ENCODE measurements around the gene VMP1. TPM values are rescaled to one million over a fixed set of nuclear protein-coding genes. Genes with fewer than 3 reads are reported as not detected.

The VMP1 gene
- total and polyA plus RNA-seq, 2 donors (not counting 1 experiment from before 2014, with no cell fraction given) = 20.4 to 83.5 TPM

- H3K4me2 ChIP-seq (replicated peaks; ENCODE audit: low read depth, low read length, poor library complexity, severe bottlenecking) = no peak overlapping the region
- ATAC-seq (ENCODE audit: low read depth) = peak; percentile 36
- 100% methylated on average over 3 of the region's 4 CpGs for WGBS (ENCODE audit: insufficient coverage)
- Mint-ChIP-seq H3K4me3 (no peak overlapping the region), H3K27me3 (no peaks in the 10 kb centered on the region), H3K27ac (no peak overlapping the region), H3K4me1 (no peaks in the 10 kb centered on the region), H3K9me3 (ENCODE audit: insufficient read depth) (no peaks in the 10 kb centered on the region)
- H3K27ac ChIP-seq (ENCODE audit: low read length in 2 of 2) = no peak overlapping the region
- intact Hi-C loops (cut with micrococcal nuclease) = loop anchor here (1.0 to 5.0 kb wide), 2 partner anchors 112 to 290 kb away; no protein-coding TSS in a partner anchor
- H3K27me3 ChIP-seq (replicated peaks in 1 of 4; ENCODE audit: control extremely low read depth in 1 of 4, control insufficient read depth in 3 of 4, insufficient read depth in 4 of 4, low read length in 3 of 4) = no peaks in the 10 kb centered on the region
- no peak overlapping the region for H2AFZ ChIP-seq (ENCODE audit: insufficient read depth, low read depth, low read length, poor library complexity, severe bottlenecking)
- H3K9me3 ChIP-seq (ENCODE audit: control extremely low read depth in 1 of 3, control insufficient read depth in 2 of 3, insufficient read depth in 1 of 3, low read length in 2 of 3) = no peaks in the 10 kb centered on the region
- DNase-seq = peak; percentile 45
- POLR2A ChIA-PET = no interaction called here
- CTCF ChIA-PET = interaction anchor here (0.6 to 11.9 kb wide), 18 partner anchors 8 to 303 kb away, joined by 3 to 230 read pairs (median 4); no protein-coding TSS in a partner anchor
- H3K4me3 ChIP-seq (ENCODE audit: control extremely low read depth in 1 of 5, extremely low read depth in 1 of 5, insufficient read depth in 1 of 5, low read depth in 2 of 5, low read length in 4 of 5) = no peak overlapping the region
- peaks cover 0 to 1% of the 10 kb centered on the region in 2 donors for H3K4me1 ChIP-seq (ENCODE audit: control insufficient read depth in 2 of 2, insufficient read depth in 2 of 2, low read length in 2 of 2)
- TF ChIP-seq EZH2 (IDR thresholded peaks at IDR 0.05; ENCODE audit: borderline replicate concordance, insufficient read depth, low read depth, low read length, poor library complexity, severe bottlenecking) = no peak
- TF ChIP-seq CTCF (IDR thresholded peaks at IDR 0.05) = peak; percentile 79
- H3K36me3 ChIP-seq (replicated peaks in 1 of 2; ENCODE audit: control extremely low read depth in 1 of 2, control insufficient read depth in 1 of 2, extremely low read depth in 1 of 2, insufficient read depth in 2 of 2, low read length in 1 of 2) = peaks cover 3 to 5% of the 10 kb centered on the region in 2 experiments
- H3K79me2 ChIP-seq (ENCODE audit: control insufficient read depth, insufficient read depth, low read length) = no peaks in the 10 kb centered on the region
- no peak overlapping the region for H3K9ac ChIP-seq (ENCODE audit: low read length)
- no peaks in the 10 kb centered on the region for H4K20me1 ChIP-seq (ENCODE audit: control insufficient read depth, insufficient read depth, low read length, poor library complexity, severe bottlenecking)
Measured at GRCh38 chr17:59746849-59747445, 39.5 kb downstream of the VMP1 start.

- H3K4me1 ChIP-seq (ENCODE audit: control insufficient read depth in 2 of 2, insufficient read depth in 2 of 2, low read length in 2 of 2) = peaks cover 0 to 3% of the 10 kb centered on the region in 2 donors
- WGBS (ENCODE audit: insufficient coverage) = no CpG with 5 or more reads among the region's 1 CpG
- TF ChIP-seq EZH2 (IDR thresholded peaks at IDR 0.05; ENCODE audit: borderline replicate concordance, insufficient read depth, low read depth, low read length, poor library complexity, severe bottlenecking) (no peak), CTCF (IDR thresholded peaks at IDR 0.05) (no peak)
- H3K4me3 Mint-ChIP-seq = no peak overlapping the region
- DNase-seq (no peak), ATAC-seq (ENCODE audit: low read depth) (no peak)
- ChIA-PET POLR2A (interaction anchor here (0.6 to 0.7 kb wide), 3 partner anchors 23 to 151 kb away, joined by 3 to 6 read pairs (median 3); no protein-coding TSS in a partner anchor), CTCF (interaction anchor here (0.5 to 11.9 kb wide), 11 partner anchors 11 to 841 kb away, joined by 3 to 230 read pairs (median 4); no protein-coding TSS in a partner anchor)
- no peaks in the 10 kb centered on the region for H3K9me3 Mint-ChIP-seq (ENCODE audit: insufficient read depth)
- no peaks in the 10 kb centered on the region for H3K27me3 Mint-ChIP-seq
- no peaks in the 10 kb centered on the region for H3K79me2 ChIP-seq (ENCODE audit: control insufficient read depth, insufficient read depth, low read length)
- no peaks in the 10 kb centered on the region for H3K9me3 ChIP-seq (ENCODE audit: control extremely low read depth in 1 of 3, control insufficient read depth in 2 of 3, insufficient read depth in 1 of 3, low read length in 2 of 3)
- no peak overlapping the region for H3K4me3 ChIP-seq (ENCODE audit: control extremely low read depth in 1 of 5, extremely low read depth in 1 of 5, insufficient read depth in 1 of 5, low read depth in 2 of 5, low read length in 4 of 5)
- no peaks in the 10 kb centered on the region for H3K27me3 ChIP-seq (replicated peaks in 1 of 4; ENCODE audit: control extremely low read depth in 1 of 4, control insufficient read depth in 3 of 4, insufficient read depth in 4 of 4, low read length in 3 of 4)
- no peak overlapping the region for H3K27ac Mint-ChIP-seq
- no peak overlapping the region for H3K27ac ChIP-seq (ENCODE audit: low read length in 2 of 2)
- intact Hi-C loops (cut with micrococcal nuclease) = loop anchor here (5.0 kb wide), 1 partner anchor 289 kb away; no protein-coding TSS in a partner anchor
- H2AFZ ChIP-seq (ENCODE audit: insufficient read depth, low read depth, low read length, poor library complexity, severe bottlenecking) = no peak overlapping the region
- no peaks in the 10 kb centered on the region for H3K36me3 ChIP-seq (replicated peaks in 1 of 2; ENCODE audit: control extremely low read depth in 1 of 2, control insufficient read depth in 1 of 2, extremely low read depth in 1 of 2, insufficient read depth in 2 of 2, low read length in 1 of 2)
- H3K4me2 ChIP-seq (replicated peaks; ENCODE audit: low read depth, low read length, poor library complexity, severe bottlenecking) = no peak overlapping the region
- no peaks in the 10 kb centered on the region for H4K20me1 ChIP-seq (ENCODE audit: control insufficient read depth, insufficient read depth, low read length, poor library complexity, severe bottlenecking)
- H3K9ac ChIP-seq (ENCODE audit: low read length) = no peak overlapping the region
- H3K4me1 Mint-ChIP-seq = peaks cover 2% of the 10 kb centered on the region
Measured at GRCh38 chr17:59748591-59748990, 41.1 kb downstream of the VMP1 start.

Measured in B cell (primary cell).